GM21526 (cell line): Measurements from ENCODE around the gene PYDC2.
"Not testable (repeated sequence)": the region's sequence is repeated elsewhere in the genome, so short reads cannot be mapped to it uniquely, and the experiment has no call there.

ENCODE experiments used
- ATAC-seq: cut with Tn5 transposase; IDR thresholded peaks from one replicate; pipeline ENCODE4 v1.9.1; 2021; ENCODE audit warnings: moderate library complexity; ENCODE audit not compliant: unreplicated experiment, low FRiP score

PYDC2 gene

GRCh38 chr3:191460360-191460759 is 603 bp upstream of the PYDC2 start:
- ATAC-seq: no peak

- ATAC-seq: no peak
Observed at GRCh38 chr3:191470080-191470479, 9.1 kb downstream of the PYDC2 start.

- no peak for ATAC-seq
Observed at GRCh38 chr3:191470545-191470944, 9.6 kb downstream of the PYDC2 start.

- ATAC-seq: no peak
Observed at GRCh38 chr3:191473661-191474198, 12.8 kb downstream of the PYDC2 start.

GRCh38 chr3:191476066-191476772 is 15.3 kb downstream of the PYDC2 start:
- ATAC-seq: no peak

- ATAC-seq: not testable (repeated sequence)
Observed at GRCh38 chr3:191483994-191484393, 23.0 kb downstream of the PYDC2 start.

GRCh38 chr3:191484461-191484860 is 23.5 kb downstream of the PYDC2 start:
- ATAC-seq: no peak

- no peak for ATAC-seq
Observed at GRCh38 chr3:191492601-191493000, 31.6 kb downstream of the PYDC2 start.

GRCh38 chr3:191493336-191493735 is 32.4 kb downstream of the PYDC2 start:
- ATAC-seq: no peak

- ATAC-seq: no peak
Observed at GRCh38 chr3:191499307-191500080, 38.5 kb downstream of the PYDC2 start.

GRCh38 chr3:191500892-191501291 is 39.9 kb downstream of the PYDC2 start:
- ATAC-seq: no peak

GRCh38 chr3:191502583-191502982 is 41.6 kb downstream of the PYDC2 start:
- no peak for ATAC-seq

- no peak for ATAC-seq
Observed at GRCh38 chr3:191509078-191509477, 48.1 kb downstream of the PYDC2 start.
